G401.6 (cell line): ENCODE data around the gene HECW1.
"Not testable (repeated sequence)": the region's sequence is repeated elsewhere in the genome, so short reads cannot be mapped to it uniquely, and the experiment has no call there.

ENCODE experiments used
- FAIRE-seq: peaks from 2 replicates; lab custom pipeline; 2012; peaks lifted over from hg19 to GRCh38; lab: Jason Lieb, UNC

Gene HECW1

DNA sequence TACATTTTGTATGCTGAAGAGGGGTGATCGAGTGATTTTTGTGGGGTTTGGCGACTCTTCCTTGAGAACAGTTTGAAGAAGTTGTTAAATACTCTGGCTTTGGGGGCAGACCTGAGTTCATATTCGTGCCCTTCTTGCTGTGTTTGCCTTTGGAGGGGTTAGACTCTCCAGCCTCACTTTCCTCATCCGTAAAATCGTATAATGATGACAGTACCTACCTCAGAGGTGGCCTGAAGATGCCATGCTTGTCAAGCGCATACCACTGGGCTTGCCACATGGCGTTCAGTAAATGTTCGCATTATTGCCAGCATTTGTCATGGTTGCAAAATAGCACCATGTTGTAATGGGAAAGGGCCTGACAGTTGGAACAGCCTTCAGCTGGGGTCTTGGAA is 471.7 kb downstream of the HECW1 start:
- FAIRE-seq: no peak

- FAIRE-seq: not testable (repeated sequence)
Observed at GRCh38 chr7:43584733-43585132, 472.3 kb downstream of the HECW1 start.

DNA sequence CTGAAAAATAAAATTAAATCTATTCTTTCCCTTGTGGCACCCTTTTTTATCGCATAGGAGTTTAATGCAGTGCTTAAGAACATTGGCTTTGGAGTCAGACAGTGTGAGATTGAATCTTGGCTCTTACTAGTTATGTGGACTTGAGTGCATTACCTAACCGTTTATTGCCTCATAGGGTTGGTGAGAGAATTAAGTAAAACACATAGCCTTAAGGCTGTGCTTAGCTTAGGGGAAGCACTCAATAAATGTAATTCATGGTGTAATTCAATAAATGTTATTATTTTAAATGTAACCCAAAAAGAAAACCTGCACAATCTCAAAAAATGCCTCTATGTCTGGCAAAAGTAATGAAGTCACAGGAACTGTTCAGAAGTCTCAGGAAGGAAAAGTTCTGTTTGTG is 473.1 kb downstream of the HECW1 start:
- no peak for FAIRE-seq

DNA sequence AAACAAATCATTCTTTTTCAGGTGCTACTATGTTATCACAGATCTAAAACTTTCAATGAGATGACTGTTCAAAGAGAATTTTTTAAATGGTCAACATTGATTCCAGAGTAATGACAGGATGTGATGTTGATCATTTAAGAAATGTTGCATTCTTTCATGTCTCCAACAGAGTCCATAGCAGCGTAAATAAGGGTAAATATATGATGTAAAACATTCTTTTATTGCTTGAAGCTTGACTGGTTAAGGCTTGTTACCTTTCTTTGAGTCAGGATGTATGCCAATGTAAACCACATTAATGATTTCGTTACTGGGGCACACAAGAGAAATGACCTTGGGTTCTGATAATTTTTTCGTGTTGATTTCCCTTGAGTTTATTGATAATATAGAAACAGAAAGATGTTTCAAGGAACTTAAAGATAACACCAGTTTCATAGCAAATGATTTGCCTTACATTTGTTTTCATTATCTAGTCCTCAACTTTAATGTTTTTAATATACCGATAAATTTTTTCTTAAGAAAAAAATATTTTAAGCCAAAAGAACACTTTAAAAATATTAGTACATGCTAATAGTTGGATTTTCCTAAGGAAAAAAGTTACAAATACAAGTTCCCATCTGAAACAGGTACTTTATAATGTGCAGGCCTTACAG is 473.9 kb downstream of the HECW1 start:
- FAIRE-seq: no peak

DNA sequence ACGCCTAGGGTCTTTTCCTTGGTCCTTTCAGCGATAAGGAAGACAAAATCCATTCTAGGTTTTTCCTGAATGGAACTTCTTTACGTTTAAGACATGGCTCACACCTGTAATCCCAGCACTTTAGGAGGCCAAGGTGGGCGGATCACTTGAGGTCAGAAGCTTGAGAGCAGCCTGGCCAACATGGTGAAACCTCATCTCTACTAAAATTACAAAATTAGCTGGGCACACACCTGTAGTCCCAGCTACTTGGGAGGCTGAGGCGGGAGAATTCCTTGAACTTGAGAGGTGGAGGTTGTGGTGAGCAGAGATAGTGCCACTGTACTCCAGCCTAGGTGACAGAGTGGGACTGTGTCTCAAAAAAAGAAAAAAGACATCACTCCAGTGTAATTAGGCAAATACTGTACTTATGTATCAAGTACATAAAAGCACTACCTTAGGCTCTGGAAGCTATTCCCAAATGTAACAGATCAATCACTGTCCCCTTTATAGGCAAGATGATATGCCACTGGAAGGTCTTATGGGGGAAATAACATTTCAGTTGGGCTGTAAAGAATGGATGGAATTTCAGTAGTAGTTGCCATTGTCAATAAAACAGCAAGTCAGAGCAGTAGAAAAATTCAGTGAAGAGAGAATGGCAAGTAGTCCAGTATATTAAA is 476.2 kb downstream of the HECW1 start:
- no peak for FAIRE-seq

DNA sequence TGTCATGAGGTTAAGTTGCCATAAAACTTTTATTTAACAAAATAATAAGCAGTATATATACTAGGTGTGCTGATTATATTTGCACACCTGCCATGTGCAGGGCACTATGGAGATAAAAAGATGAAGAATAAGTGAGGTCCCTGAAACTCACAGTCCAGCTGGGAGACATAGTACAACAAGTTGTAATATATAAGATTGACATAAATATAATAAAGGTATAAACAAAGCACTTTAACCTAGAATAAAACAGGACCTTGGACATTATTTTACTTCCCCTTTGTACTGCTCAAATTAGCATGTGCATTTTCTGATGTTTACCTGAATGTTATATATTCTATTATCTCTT is 476.7 kb downstream of the HECW1 start:
- no peak for FAIRE-seq

DNA sequence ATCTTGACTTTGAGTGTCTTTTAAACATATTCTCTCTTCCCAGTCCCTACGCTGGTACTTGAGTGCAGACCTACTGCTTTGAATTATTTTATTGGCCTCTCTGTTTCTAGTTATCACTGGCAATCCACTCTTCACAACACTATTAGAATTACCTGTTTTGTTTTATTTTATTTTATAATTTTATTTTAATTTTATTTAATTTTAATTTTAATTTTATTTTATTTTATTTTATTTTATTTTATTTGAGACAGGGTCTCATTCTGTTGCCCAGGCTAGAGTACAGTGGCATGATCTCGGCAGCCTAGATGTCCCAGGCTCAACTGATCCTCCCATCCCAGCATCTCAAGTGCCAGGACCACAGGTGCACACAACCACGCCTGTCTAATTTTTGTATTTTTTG is 477.3 kb downstream of the HECW1 start:
- FAIRE-seq: no peak

DNA sequence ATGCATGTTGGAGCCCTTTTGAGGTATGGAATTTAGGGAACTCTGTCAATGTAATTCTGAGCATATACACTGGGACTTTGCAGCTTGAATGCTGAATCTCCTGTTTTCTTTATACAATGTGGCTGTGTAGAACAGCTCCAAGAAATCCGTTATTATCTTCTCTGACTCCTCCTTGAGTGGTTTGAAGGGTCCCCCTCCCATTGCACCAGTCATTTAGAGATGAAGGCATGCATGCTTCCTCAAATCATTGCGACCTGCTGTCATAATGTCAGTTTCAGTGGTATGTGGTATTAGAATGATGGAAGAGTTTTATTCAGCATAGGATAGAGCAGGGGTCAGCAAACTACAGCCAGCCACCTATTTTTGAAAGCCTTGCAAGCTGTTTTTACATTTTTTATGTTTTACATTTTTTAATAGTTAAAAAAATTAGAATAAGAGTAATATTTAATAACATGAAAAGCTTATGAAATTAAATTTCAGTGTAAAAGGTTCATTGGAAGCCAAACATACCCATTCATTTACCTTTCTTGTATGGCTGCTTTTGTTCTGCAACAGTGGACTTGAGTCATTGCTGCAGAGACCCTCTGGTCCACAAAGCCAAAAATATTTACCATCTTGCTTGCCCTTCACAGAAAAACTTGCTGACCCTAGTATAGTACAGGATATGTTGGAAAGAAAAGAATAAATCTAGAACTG is 478.6 kb downstream of the HECW1 start:
- FAIRE-seq: no peak

- FAIRE-seq: no peak
Observed at GRCh38 chr7:43591558-43592180, 479.2 kb downstream of the HECW1 start.

GRCh38 chr7:43592326-43592725 is 479.9 kb downstream of the HECW1 start:
- FAIRE-seq: no peak

DNA sequence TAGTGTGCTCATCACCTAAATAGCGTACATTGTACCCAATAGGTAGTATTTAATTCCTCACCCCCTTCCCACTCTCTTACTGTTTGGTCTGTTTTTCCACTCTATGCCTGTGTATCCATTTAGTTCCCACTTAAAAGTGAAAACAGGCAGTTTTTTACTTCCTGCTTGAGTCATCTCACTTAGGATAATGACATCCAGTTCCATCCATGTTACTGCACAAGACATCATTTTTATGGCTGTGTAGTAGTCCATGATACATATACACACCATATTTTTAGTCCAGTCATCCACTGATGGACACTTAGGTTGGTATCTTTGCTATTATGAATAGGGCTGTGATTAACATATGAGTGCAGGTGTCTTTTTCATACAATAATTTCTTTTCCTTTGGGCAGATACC is 480.6 kb downstream of the HECW1 start:
- no peak for FAIRE-seq

GRCh38 chr7:43594020-43594419 is 481.6 kb downstream of the HECW1 start:
- FAIRE-seq: no peak

DNA sequence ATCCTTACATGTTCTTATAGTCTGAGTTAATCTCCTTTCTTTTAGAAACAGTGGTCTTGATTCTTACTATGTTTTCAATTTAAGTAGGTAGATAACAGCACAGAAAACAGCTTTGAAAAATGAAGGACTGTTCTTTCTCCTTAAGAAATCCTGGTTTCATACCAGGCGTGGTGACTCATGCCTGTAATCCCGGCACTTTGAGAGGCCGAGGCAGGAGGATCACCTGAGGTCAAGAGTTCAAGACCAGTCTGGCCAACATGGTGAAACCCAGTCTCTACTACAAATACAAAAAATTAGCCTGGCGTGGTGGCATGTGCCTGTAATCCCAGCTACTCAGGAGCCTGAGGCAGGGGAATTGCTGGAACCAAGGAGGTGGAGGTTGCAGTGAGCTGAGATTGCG is 484.0 kb downstream of the HECW1 start:
- FAIRE-seq: not testable (repeated sequence)

- FAIRE-seq: no peak
Observed at GRCh38 chr7:43600056-43600455, 487.6 kb downstream of the HECW1 start.

DNA sequence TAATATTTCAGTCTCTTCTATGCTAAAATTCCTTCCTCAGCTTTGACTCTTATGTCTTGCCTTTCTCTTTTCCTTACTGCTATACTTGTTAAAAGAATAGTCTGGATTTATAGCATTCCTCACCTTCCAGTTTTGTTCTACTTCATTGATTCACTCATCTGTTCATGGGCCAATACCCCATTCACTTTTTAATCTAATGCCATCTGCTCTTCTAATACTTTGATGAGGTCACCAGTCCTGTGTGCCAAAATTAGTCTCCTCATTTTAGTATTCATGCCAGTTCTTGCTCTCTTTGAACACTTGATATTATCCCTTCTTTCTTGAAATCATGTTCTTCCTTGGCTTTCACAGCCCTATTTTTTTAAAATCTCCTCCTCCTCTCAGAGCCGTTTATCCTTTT is 489.8 kb downstream of the HECW1 start:
- no peak for FAIRE-seq

GRCh38 chr7:43604251-43604650 is 491.8 kb downstream of the HECW1 start:
- FAIRE-seq: no peak

DNA sequence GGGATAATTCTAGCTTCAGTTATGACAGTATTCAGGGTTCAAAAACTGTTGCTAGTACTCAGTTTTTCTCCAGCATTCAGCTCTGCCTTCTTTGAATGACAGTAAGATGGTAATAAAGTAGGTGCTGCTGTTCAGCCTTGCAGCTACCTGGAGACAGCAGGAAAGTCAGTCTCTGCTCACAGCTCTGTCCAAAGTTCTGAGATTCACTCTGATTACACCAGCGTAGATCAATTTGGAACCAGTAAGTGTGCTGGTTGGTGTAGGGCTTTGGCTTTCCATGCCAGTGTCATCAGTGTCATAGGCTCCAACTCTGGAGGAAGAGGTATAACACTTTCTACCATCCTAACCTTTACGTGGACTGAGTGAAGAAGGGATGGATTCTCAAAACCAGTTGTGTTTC is 496.6 kb downstream of the HECW1 start:
- FAIRE-seq: no peak

DNA sequence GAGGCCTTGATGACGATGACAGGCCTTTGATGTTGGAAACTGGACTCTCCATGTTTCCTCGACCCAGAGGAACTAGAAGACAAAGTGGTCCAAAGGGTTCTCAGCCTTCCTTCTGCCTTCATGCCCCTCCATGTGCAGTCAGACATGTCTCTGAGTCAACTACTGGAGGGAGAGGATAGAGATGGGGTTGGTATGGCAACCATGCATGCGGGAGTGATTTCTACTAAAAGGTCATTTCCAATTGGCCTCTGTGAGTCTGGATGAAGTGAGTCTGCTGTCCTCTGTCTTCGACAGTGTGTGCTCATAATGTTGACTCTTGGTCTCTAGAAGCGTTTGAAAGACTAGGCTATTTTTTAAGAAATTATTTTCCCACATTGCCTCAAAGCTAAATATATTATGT is 499.7 kb downstream of the HECW1 start:
- no peak for FAIRE-seq

- FAIRE-seq: no peak
Observed at GRCh38 chr7:43612599-43613589, 500.4 kb downstream of the HECW1 start.
